ENCODE results near the gene GRM8.

The GRM8 gene

GRCh38 chr7:126804604-126805003, 448.1 kb downstream of the GRM8 start:
- no peak overlapping the region for H3K27ac ChIP-seq (ENCODE audit: insufficient read depth, low read depth, low read length, poor library complexity, severe bottlenecking)
- 77 to 91% methylated on average over 1 to 2 of the region's 2 CpGs for WGBS, 2 experiments
- H3K4me3 ChIP-seq (ENCODE audit: insufficient read depth, low read depth, low read length): no peak overlapping the region
- H3K36me3 ChIP-seq (ENCODE audit: control insufficient read depth, insufficient read depth, low read length): no peaks in the 10 kb centered on the region
- H3K4me1 ChIP-seq (ENCODE audit: control insufficient read depth, insufficient read depth, low read length): no peaks in the 10 kb centered on the region
- no peaks in the 10 kb centered on the region for H3K9me3 ChIP-seq (ENCODE audit: control insufficient read depth, low read length)
- no peaks in the 10 kb centered on the region for H3K27me3 ChIP-seq (ENCODE audit: control insufficient read depth, insufficient read depth, low read length, poor library complexity, severe bottlenecking)

GRCh38 chr7:126803990-126804389, 448.8 kb downstream of the GRM8 start:
- Histone ChIP-seq H3K4me1 (ENCODE audit: control insufficient read depth, insufficient read depth, low read length) (no peaks in the 10 kb centered on the region), H3K27me3 (ENCODE audit: control insufficient read depth, insufficient read depth, low read length, poor library complexity, severe bottlenecking) (no peaks in the 10 kb centered on the region), H3K27ac (ENCODE audit: insufficient read depth, low read depth, low read length, poor library complexity, severe bottlenecking) (no peak overlapping the region), H3K9me3 (ENCODE audit: control insufficient read depth, low read length) (no peaks in the 10 kb centered on the region), H3K4me3 (ENCODE audit: insufficient read depth, low read depth, low read length) (no peak overlapping the region), H3K36me3 (ENCODE audit: control insufficient read depth, insufficient read depth, low read length) (no peaks in the 10 kb centered on the region)
- 90 to 94% methylated on average over 2 of the region's 2 CpGs for WGBS, 2 experiments

GRCh38 chr7:126803060-126803665, 449.6 kb downstream of the GRM8 start:
- no peak overlapping the region for H3K27ac ChIP-seq (ENCODE audit: insufficient read depth, low read depth, low read length, poor library complexity, severe bottlenecking)
- H3K4me3 ChIP-seq (ENCODE audit: insufficient read depth, low read depth, low read length): no peak overlapping the region
- H3K27me3 ChIP-seq (ENCODE audit: control insufficient read depth, insufficient read depth, low read length, poor library complexity, severe bottlenecking): no peaks in the 10 kb centered on the region
- 40 to 54% methylated on average over 1 to 2 of the region's 3 CpGs for WGBS, 2 experiments
- H3K36me3 ChIP-seq (ENCODE audit: control insufficient read depth, insufficient read depth, low read length): no peaks in the 10 kb centered on the region
- H3K4me1 ChIP-seq (ENCODE audit: control insufficient read depth, insufficient read depth, low read length): no peaks in the 10 kb centered on the region
- no peaks in the 10 kb centered on the region for H3K9me3 ChIP-seq (ENCODE audit: control insufficient read depth, low read length)

- Histone ChIP-seq H3K4me1 (ENCODE audit: control insufficient read depth, insufficient read depth, low read length) (no peaks in the 10 kb centered on the region), H3K4me3 (ENCODE audit: insufficient read depth, low read depth, low read length) (no peak overlapping the region), H3K27ac (ENCODE audit: insufficient read depth, low read depth, low read length, poor library complexity, severe bottlenecking) (no peak overlapping the region), H3K36me3 (ENCODE audit: control insufficient read depth, insufficient read depth, low read length) (no peaks in the 10 kb centered on the region), H3K27me3 (ENCODE audit: control insufficient read depth, insufficient read depth, low read length, poor library complexity, severe bottlenecking) (no peaks in the 10 kb centered on the region), H3K9me3 (ENCODE audit: control insufficient read depth, low read length) (no peaks in the 10 kb centered on the region)
- WGBS, 2 experiments: 71 to 78% methylated on average over 1 to 3 of the region's 3 CpGs
Observed at GRCh38 chr7:126801733-126802132, 451.0 kb downstream of the GRM8 start.

- H3K36me3 ChIP-seq (ENCODE audit: control insufficient read depth, insufficient read depth, low read length): no peaks in the 10 kb centered on the region
- no peaks in the 10 kb centered on the region for H3K27me3 ChIP-seq (ENCODE audit: control insufficient read depth, insufficient read depth, low read length, poor library complexity, severe bottlenecking)
- H3K9me3 ChIP-seq (ENCODE audit: control insufficient read depth, low read length): no peaks in the 10 kb centered on the region
- H3K4me3 ChIP-seq (ENCODE audit: insufficient read depth, low read depth, low read length): no peak overlapping the region
- 71 to 100% methylated on average over 1 of the region's 1 CpG for WGBS, 2 experiments
- no peaks in the 10 kb centered on the region for H3K4me1 ChIP-seq (ENCODE audit: control insufficient read depth, insufficient read depth, low read length)
- no peak overlapping the region for H3K27ac ChIP-seq (ENCODE audit: insufficient read depth, low read depth, low read length, poor library complexity, severe bottlenecking)
Observed at GRCh38 chr7:126799541-126799940, 453.2 kb downstream of the GRM8 start.

GRCh38 chr7:126792521-126792920, 460.2 kb downstream of the GRM8 start:
- Histone ChIP-seq H3K36me3 (ENCODE audit: control insufficient read depth, insufficient read depth, low read length) (no peaks in the 10 kb centered on the region), H3K4me3 (ENCODE audit: insufficient read depth, low read depth, low read length) (no peak overlapping the region), H3K4me1 (ENCODE audit: control insufficient read depth, insufficient read depth, low read length) (no peaks in the 10 kb centered on the region), H3K27me3 (ENCODE audit: control insufficient read depth, insufficient read depth, low read length, poor library complexity, severe bottlenecking) (no peaks in the 10 kb centered on the region), H3K9me3 (ENCODE audit: control insufficient read depth, low read length) (no peaks in the 10 kb centered on the region), H3K27ac (ENCODE audit: insufficient read depth, low read depth, low read length, poor library complexity, severe bottlenecking) (no peak overlapping the region)
- 80 to 82% methylated on average over 3 of the region's 3 CpGs for WGBS, 2 experiments

- H3K9me3 ChIP-seq (ENCODE audit: control insufficient read depth, low read length): no peaks in the 10 kb centered on the region
- no peaks in the 10 kb centered on the region for H3K4me1 ChIP-seq (ENCODE audit: control insufficient read depth, insufficient read depth, low read length)
- no peaks in the 10 kb centered on the region for H3K27me3 ChIP-seq (ENCODE audit: control insufficient read depth, insufficient read depth, low read length, poor library complexity, severe bottlenecking)
- H3K4me3 ChIP-seq (ENCODE audit: insufficient read depth, low read depth, low read length): no peak overlapping the region
- H3K27ac ChIP-seq (ENCODE audit: insufficient read depth, low read depth, low read length, poor library complexity, severe bottlenecking): no peak overlapping the region
- H3K36me3 ChIP-seq (ENCODE audit: control insufficient read depth, insufficient read depth, low read length): no peaks in the 10 kb centered on the region
Observed at GRCh38 chr7:126791306-126791705, 461.4 kb downstream of the GRM8 start.

GRCh38 chr7:126790763-126791162, 462.0 kb downstream of the GRM8 start:
- H3K9me3 ChIP-seq (ENCODE audit: control insufficient read depth, low read length): no peaks in the 10 kb centered on the region
- no peaks in the 10 kb centered on the region for H3K4me1 ChIP-seq (ENCODE audit: control insufficient read depth, insufficient read depth, low read length)
- H3K4me3 ChIP-seq (ENCODE audit: insufficient read depth, low read depth, low read length): no peak overlapping the region
- no peak overlapping the region for H3K27ac ChIP-seq (ENCODE audit: insufficient read depth, low read depth, low read length, poor library complexity, severe bottlenecking)
- WGBS, 2 experiments: 93 to 94% methylated on average over 4 of the region's 4 CpGs
- no peaks in the 10 kb centered on the region for H3K36me3 ChIP-seq (ENCODE audit: control insufficient read depth, insufficient read depth, low read length)
- H3K27me3 ChIP-seq (ENCODE audit: control insufficient read depth, insufficient read depth, low read length, poor library complexity, severe bottlenecking): no peaks in the 10 kb centered on the region

GRCh38 chr7:126783613-126784012, 469.1 kb downstream of the GRM8 start:
- no peak overlapping the region for H3K27ac ChIP-seq (ENCODE audit: insufficient read depth, low read depth, low read length, poor library complexity, severe bottlenecking)
- no peaks in the 10 kb centered on the region for H3K4me1 ChIP-seq (ENCODE audit: control insufficient read depth, insufficient read depth, low read length)
- H3K27me3 ChIP-seq (ENCODE audit: control insufficient read depth, insufficient read depth, low read length, poor library complexity, severe bottlenecking): no peaks in the 10 kb centered on the region
- H3K4me3 ChIP-seq (ENCODE audit: insufficient read depth, low read depth, low read length): no peak overlapping the region
- H3K9me3 ChIP-seq (ENCODE audit: control insufficient read depth, low read length): no peaks in the 10 kb centered on the region
- no peaks in the 10 kb centered on the region for H3K36me3 ChIP-seq (ENCODE audit: control insufficient read depth, insufficient read depth, low read length)

- WGBS, 2 experiments: 91% methylated on average over 2 of the region's 2 CpGs
- H3K36me3 ChIP-seq (ENCODE audit: control insufficient read depth, insufficient read depth, low read length): no peaks in the 10 kb centered on the region
- H3K9me3 ChIP-seq (ENCODE audit: control insufficient read depth, low read length): no peaks in the 10 kb centered on the region
- H3K4me3 ChIP-seq (ENCODE audit: insufficient read depth, low read depth, low read length): no peak overlapping the region
- H3K27ac ChIP-seq (ENCODE audit: insufficient read depth, low read depth, low read length, poor library complexity, severe bottlenecking): no peak overlapping the region
- no peaks in the 10 kb centered on the region for H3K4me1 ChIP-seq (ENCODE audit: control insufficient read depth, insufficient read depth, low read length)
- H3K27me3 ChIP-seq (ENCODE audit: control insufficient read depth, insufficient read depth, low read length, poor library complexity, severe bottlenecking): no peaks in the 10 kb centered on the region
Observed at GRCh38 chr7:126780993-126781392, 471.7 kb downstream of the GRM8 start.

GRCh38 chr7:126778101-126778500, 474.6 kb downstream of the GRM8 start:
- Histone ChIP-seq H3K9me3 (ENCODE audit: control insufficient read depth, low read length) (no peaks in the 10 kb centered on the region), H3K4me3 (ENCODE audit: insufficient read depth, low read depth, low read length) (no peak overlapping the region), H3K27ac (ENCODE audit: insufficient read depth, low read depth, low read length, poor library complexity, severe bottlenecking) (no peak overlapping the region), H3K4me1 (ENCODE audit: control insufficient read depth, insufficient read depth, low read length) (no peaks in the 10 kb centered on the region), H3K36me3 (ENCODE audit: control insufficient read depth, insufficient read depth, low read length) (no peaks in the 10 kb centered on the region), H3K27me3 (ENCODE audit: control insufficient read depth, insufficient read depth, low read length, poor library complexity, severe bottlenecking) (no peaks in the 10 kb centered on the region)
- 86% methylated on average over 1 of the region's 1 CpG; no CpG with 5 or more reads in 1 of the 2 experiments for WGBS, 2 experiments
